GM21717 (cell line): Measurements from ENCODE around the gene DHRS12.

Source experiments
- ATAC-seq: cut with Tn5 transposase; IDR thresholded peaks from one replicate; pipeline ENCODE4 v1.9.1; 2021; ENCODE audit warnings: mild to moderate bottlenecking, moderate library complexity; ENCODE audit not compliant: unreplicated experiment

DHRS12 gene

GRCh38 chr13:51803422-51804294 lies at the start of gene DHRS12:
TSS of gene DHRS12 (minus strand) at chr13:51804163. CDS start at chr13:51799659, 4,504 bp downstream.
- ATAC-seq = peak; percentile 84

GRCh38 chr13:51849145-51850101 lies 45.5 kb upstream of the DHRS12 start:
- ATAC-seq = no peak

GRCh38 chr13:51848674-51849073 lies 44.7 kb upstream of the DHRS12 start:
- ATAC-seq = no peak

GRCh38 chr13:51846756-51847155 lies 42.8 kb upstream of the DHRS12 start:
- no peak for ATAC-seq

GRCh38 chr13:51845574-51846318 lies 41.8 kb upstream of the DHRS12 start:
- ATAC-seq = no peak

- ATAC-seq = no peak
These were observed 41.1 kb upstream of the DHRS12 start, which contains the start of gene TMEM272 for GRCh38 chr13:51844862-51845573. TSS of gene TMEM272 (minus strand) at chr13:51845177. CDS start at chr13:51838530, 6,647 bp downstream.

GRCh38 chr13:51843529-51843928 lies 39.6 kb upstream of the DHRS12 start:
- ATAC-seq = no peak

GRCh38 chr13:51841732-51842131 lies 37.8 kb upstream of the DHRS12 start:
- no peak for ATAC-seq

GRCh38 chr13:51840917-51841316 lies 37.0 kb upstream of the DHRS12 start:
- ATAC-seq = no peak

- ATAC-seq = no peak
These were observed 36.0 kb upstream of the DHRS12 start for GRCh38 chr13:51839711-51840540.

GRCh38 chr13:51838240-51838846 lies 34.4 kb upstream of the DHRS12 start:
- ATAC-seq = no peak

GRCh38 chr13:51837016-51837415 lies 33.1 kb upstream of the DHRS12 start:
- ATAC-seq = no peak

GRCh38 chr13:51834581-51835171 lies 30.7 kb upstream of the DHRS12 start:
- no peak for ATAC-seq

- ATAC-seq = no peak
These were observed 30.0 kb upstream of the DHRS12 start for GRCh38 chr13:51833980-51834379.

- ATAC-seq = peak; percentile 80
These were observed 28.6 kb upstream of the DHRS12 start for GRCh38 chr13:51832471-51833152.

- no peak for ATAC-seq
These were observed 27.6 kb upstream of the DHRS12 start for GRCh38 chr13:51831519-51831918.

- no peak for ATAC-seq
These were observed 25.6 kb upstream of the DHRS12 start for GRCh38 chr13:51829568-51829899.
